GM19239 (cell line): ENCODE results near the gene KLF2.
"Not testable (repeated sequence)": the region's sequence is repeated elsewhere in the genome, so short reads cannot be mapped to it uniquely, and the experiment has no call there.

ENCODE experiments used
- DNase-seq: peaks from one replicate; pipeline ENCODE4 v3.0.0; 2011; ENCODE audit warnings: low spot score; ENCODE audit not compliant: insufficient read length
- FAIRE-seq: peaks from 2 replicates; lab custom pipeline; 2011; peaks lifted over from hg19 to GRCh38; lab: Jason Lieb, UNC

The KLF2 gene

DNA sequence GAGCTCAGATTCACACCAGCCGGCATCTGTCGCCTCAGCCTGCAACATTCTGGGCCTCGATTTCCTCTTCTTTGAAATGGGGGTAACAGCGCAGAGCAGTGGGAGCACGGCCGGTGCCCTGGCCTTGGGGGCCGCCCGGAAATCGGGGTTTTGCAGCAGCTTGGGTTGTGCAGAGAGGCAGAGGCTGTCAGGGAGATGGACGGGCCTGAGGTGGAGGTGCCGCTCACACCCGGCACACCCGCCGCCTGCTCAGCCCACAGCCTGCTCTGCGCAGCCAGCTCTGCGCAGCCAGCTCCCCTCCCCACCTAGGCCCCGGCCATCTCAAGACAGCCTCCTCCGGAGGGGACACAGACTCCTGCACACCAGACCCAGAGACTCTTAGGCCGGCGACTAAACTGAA lies 10.6 kb downstream of the KLF2 start:
- FAIRE-seq (no peak), DNase-seq (no peak)

DNA sequence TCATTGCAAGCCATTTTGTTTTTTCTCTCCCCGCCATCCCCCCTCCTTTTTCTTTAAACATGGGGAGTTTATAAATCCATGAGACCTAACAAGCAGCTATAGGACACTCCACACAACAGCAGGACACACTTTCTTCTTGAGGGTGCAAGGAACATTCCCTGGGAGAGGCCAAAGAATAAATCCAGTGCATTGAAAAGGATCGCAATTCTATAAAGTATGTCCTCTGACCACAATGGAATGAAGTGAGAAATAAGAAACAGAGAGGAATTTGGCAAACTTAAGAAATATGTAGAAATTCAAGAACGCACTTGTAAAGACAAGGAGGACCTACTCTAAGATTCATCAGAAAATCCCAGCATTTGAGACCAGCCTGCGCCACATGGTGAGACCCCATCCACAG lies 11.9 kb downstream of the KLF2 start:
- FAIRE-seq (no peak), DNase-seq (no peak)

DNA sequence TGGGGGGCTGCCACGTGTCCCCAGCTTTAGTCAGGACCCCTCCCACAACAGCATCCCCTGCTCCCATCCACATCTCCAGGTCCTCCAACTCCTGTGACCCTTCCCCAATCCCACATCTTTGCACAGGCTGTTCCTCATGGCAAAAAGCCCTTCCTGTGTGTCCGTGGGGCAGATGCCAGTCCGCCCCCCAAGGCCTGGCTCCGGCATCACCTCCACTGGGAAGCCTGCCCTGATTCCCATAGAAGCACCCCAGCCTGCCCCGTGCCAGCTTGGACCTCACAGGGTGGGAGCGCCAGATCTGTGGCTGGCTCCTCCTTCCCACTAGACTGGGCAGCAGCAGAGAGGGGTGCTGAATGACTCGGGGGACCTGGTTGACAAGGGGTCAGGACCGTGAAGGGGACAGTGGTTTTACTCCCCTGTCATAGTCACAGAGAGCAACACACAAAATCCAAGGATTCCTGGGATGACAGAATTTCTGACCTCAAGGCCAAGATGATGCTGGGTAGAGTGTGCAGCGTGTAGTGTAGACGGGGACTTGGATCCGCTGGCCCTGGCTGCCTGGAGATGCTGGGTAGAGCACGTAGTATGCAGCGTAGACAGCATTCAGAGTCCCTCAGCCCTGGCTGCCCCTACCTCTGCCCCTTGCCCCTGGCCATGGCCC lies 13.3 kb downstream of the KLF2 start:
- no peak for DNase-seq
- FAIRE-seq, result no peak

DNA sequence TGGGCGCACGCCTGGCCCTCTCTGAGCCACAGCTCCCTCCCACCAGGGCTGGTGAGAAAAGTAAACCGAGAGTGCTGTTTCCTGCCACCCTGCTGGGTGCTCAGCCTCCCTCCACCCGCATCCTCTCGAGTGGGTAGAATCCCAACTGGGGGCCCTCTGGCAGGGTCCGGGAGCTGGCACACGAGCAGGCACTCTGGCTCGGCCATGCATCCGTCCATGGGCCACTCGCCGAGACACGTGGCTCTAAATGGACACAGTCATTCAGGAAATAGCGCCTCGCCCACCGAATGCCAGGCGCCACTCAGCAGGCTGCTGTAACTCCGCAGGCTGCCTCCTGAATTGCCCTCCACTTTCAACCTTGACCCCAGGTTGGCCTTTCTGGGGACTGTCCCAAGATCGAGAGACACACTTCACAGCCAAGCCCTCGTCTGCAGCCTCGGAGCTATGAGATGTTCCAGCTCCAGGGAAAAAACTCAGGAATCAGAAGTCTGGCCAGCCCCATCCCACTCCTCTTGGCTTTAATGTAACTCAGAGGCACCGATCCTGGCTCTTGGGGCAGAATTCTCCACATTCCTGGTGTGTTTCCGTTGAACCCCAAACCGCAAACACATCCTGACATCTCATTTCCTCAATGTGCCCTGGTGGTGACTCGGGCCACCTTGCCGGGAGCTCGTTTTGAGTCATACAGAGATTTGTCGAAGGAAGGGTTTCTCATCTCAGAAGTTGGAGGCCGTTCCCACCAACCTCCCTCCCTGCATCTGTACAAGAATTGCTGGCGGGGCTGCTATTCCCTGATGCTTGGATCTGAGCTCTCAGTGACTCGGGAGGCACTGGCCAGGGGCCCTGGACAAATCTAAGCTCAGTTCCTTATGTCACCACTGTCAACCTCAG lies 14.1 kb downstream of the KLF2 start:
- peak; percentile 98 for FAIRE-seq
- DNase-seq, result peak; percentile 69

DNA sequence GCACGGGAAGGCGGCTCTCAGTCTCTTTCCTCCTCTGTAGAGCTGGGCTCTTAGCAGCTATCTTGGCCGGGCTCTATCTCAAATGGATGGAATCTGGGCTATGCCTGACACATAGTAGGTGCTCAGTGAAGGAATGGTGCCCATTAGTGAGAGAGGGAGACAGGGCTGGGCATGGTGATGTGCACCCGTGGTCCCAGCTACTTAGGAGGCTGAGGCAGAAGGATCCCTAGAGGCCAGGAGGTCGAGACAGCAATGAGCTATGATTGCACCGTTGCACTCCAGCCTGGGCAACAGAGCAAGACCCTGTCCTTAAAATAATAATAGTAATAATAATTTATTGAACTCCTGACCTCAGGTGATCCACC lies 14.7 kb downstream of the KLF2 start:
- DNase-seq (no peak), FAIRE-seq (no peak)

DNA sequence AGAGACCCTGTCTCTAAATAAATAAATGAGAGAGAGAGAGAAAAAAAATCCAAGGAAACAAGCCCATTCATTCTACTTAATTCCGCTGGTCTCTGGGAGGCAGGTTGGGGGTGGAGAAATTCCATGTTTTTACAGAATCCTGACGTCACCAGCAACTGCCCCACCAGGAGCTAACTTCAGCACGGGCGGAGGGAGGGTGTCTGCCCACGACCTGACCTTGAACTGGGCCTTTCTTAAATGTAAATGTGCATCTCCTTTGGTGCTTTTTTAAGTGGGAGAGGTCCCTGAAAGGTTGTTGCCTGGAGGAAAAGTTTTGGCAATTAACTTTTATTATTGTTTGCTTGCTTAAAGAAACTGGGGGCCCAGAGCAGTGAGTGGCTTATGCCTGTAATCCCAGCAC lies 15.5 kb downstream of the KLF2 start:
- FAIRE-seq, result no peak
- DNase-seq, result no peak

DNA sequence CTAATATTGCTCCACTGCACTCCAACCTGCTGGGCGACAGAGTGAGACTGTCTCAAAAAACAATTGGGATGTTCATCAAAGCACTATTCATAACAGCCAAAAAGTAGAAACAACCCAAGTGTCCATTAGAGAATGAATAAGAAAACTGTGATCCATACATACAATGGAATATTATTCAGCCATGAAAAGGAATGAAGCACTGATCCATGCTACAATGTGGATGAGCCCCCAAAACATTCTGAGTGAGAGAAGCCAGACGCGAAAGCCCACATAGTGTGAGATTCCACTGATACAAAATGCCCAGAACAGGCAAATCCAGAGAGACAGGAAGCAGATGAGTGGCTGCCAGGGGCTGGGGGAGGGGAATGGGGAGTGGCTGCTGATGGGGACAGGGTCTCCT lies 16.0 kb downstream of the KLF2 start:
- DNase-seq (no peak), FAIRE-seq (no peak)

DNA sequence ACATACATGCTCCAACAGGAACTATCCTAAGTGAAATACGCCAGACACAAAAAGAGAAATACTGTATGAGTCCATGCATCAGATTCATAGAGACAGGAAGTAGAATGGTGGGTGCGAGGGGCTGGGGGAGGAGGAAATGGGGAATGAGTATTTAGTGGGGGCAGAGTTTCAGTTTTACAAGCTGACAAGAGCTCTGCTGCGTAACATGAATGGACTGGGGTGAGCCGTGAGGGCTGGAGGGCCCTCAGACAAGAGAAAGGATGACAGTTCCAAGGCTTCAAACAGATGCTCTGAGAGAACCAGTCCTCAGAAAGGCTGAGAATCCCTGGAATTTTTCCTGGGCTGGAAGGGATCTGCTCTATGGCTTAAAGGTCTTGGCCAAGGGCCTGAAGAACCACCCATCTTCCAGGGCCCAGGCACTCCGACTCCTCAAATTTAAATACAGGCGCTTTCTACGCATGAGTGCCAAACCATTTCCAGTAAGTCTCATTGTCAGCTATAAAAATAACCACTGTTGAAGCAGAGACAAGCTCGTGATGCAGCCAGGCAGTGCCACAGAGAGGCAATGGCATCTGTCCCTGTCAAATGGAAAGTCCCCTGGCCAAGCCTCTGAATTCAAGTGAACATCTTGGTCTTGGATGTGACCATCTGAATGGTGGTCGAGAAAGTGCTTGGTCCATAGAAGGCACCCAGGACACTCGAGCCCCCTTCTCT lies 17.5 kb downstream of the KLF2 start:
- FAIRE-seq, result peak; percentile 97
- DNase-seq, result no peak

DNA sequence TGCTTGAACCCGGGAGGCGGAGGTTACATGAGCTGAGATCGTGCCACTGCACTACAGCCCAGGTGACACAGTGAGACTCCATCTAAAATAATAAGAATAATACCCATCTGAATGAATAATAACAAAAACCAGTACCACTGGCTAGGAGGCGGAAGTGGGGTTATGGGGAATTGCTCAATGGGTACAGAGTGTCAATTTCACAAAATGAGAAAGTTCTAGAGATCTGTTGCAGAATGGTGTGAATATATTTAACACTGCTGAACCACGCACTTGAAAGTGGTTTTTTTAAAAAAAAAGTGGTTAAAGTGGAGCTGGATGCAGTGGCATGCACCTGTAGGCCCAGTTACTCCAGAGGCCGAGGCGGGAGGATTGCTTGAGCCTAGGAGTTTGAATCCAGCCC lies 18.5 kb downstream of the KLF2 start:
- FAIRE-seq (no peak), DNase-seq (no peak)

DNA sequence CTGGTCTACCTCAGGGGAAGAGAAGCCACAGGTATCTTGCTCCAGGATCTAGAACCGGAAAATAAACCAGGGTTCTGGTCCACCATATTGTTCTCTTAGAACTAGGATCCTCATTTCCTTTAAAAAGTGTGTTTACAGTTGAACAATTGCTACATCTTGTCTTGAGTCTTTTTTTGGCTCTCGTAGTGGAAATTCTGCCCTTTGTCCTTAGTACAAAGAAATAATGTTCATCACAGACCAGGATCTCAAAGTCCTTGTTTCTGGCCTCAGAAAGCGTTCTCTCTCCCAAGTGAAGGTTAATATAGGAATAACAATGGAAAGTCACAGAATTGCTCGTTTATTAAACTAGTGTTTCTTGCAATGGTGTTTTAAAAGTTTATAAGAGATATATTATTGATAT lies 20.8 kb downstream of the KLF2 start:
- DNase-seq (no peak), FAIRE-seq (no peak)

DNA sequence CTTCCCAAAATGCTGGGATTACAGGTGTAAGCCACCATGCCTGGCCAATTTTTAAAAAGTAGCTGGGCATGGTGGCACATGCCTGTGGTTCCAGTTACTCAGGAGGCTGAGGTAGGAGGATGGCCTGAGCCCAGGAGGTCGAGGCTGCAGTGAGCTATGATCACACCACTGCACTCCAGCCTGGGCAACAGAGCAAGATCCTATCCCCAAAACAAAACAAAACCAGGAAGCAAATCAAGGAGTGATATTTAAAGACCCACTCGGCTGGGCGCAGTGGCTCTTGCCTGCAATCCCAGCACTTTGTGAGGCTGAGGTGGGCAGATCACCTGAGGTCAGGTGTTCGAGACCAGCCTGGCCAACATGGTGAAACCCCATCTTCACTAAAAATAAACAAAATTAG lies 22.5 kb downstream of the KLF2 start:
- FAIRE-seq, DNase-seq: not testable (repeated sequence)

DNA sequence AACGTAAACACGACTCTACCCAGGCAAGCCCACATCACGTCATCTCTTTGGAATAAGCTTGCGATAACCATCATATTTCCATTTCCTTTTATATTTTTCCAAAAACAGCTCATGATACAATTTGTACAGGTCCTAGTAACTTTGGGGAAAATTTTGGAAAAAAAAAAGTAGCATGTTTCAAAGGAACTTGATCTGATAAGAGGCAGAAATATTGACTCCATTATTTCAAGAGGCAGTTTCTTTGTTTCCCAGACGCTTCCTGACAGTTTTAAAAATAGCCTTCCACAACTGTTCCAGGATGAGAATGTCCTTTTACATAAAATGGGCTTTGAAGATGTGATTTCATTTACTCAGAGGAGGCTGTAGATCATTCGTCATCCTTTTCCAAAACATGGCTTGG lies 23.1 kb downstream of the KLF2 start:
- DNase-seq (no peak), FAIRE-seq (no peak)

DNA sequence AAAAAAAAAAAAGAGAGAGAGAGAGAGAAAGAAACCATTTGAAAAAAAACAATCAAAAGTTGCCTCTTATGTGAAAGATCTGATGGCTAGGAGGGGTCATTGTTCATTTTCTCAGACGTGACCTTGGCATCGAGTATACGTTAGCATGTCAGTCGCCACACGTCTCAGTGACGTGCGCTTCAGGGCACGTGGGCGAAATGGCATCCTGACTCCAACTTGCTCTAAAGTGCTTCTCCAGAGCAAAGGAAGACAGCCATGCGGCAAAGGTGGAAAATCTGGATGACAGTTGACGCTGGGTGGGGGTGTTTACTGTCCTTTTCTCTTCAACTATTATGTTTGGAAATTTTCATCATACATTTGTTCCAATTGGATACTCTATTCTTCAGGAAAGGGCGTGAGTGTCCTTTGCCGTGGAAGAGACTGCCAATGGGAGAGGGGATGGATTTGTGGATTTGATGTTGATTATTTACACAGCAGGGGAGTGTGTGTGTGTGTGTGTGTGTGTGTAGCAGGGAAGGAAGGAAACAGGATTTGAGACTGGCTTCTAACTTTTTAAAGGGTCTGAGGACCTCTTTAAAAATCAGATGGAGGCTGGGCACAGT lies 25.0 kb downstream of the KLF2 start:
- DNase-seq, result no peak
- FAIRE-seq, result no peak

DNA sequence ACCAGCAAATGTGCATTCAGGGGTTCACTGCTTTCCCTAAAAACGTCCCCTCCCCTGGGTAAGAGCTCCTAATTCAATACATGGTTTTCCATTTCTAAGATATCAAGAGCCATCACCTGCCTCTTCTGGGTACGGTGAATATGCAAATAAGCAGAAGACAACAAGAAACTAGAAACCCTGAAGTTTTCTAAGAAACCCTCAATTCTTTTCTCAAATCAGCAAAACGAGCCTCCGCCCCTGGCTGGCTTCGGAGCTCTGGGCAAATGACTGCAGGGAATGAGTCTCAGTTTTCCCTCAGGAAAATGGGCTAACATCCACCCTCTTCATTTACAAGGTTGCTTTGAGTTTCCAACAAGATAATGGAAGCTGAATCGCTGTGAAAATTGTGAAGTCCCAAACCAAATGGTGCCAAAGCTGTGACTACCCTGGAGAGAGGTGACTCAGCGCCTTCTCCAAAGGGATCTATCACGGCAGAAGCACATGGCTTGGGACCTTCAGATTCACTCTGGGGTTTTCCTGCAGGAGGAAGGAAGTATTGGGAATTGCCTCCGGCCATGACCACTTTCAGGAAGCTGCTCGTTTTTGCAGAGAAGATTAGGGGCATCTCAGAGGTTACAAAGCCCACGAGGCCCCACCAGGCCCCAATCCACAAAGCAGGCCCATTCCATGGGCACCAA lies 26.6 kb downstream of the KLF2 start:
- no peak for DNase-seq
- peak; percentile 69 for FAIRE-seq

DNA sequence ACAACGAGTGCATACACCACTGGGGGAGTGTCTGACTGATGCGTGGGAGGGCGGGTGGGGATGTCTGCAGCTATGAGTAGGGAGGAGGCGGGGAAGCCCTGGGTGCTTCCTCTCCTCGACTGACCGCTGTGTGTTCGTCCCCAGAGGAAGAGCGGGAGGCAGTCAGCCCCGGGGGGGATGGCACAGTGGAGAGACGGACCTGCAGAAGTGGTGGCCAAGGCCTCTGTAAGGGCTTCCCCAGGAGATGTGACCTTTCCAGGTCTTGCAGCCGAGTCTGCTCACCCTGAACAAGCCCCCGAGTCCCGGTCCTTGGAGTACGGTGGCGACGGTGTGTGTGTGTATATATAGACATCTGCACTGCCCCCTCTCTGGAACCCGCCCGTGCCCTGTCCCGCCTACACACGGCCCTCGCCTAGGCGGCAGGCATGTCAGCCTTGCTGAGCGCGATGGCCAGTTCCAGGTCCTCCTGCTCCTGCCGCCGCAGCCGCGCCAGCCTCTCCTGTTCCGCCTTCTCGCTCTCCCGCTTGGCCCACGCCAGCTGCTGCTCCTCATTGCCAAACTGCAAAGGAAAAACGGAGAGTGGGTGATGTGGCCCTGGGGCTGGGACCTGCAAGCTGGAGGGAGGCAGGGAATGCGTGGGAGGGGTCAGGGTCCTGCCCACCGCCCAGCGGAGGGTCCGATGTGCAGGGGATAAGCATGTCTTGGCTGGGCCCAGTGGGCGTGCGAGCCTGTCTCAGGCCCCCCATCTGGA lies 30.8 kb downstream of the KLF2 start:
- FAIRE-seq, result no peak

DNA sequence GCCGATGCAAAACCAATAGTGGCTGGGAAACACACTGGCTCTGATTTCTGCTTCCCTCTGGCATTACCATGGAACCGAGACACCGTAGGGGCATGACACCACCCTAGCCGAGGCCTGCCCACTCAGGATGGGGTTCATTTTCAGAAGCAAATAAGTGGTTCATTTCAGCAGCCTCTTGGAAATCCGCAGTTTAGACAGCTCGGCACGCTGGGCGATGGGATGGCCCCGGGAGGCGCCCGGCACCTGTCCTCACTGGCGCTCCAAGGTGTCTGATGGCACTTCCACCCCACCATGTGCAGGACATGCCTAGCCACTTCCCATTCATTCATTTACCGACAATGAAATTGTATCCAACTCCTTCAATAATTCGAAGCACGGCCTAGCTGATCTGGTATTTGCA lies 33.8 kb downstream of the KLF2 start:
- no peak for FAIRE-seq
- DNase-seq, result no peak

More for the DNA sequence above, 30.8 kb downstream of the KLF2 start:
- no peak for DNase-seq

DNA sequence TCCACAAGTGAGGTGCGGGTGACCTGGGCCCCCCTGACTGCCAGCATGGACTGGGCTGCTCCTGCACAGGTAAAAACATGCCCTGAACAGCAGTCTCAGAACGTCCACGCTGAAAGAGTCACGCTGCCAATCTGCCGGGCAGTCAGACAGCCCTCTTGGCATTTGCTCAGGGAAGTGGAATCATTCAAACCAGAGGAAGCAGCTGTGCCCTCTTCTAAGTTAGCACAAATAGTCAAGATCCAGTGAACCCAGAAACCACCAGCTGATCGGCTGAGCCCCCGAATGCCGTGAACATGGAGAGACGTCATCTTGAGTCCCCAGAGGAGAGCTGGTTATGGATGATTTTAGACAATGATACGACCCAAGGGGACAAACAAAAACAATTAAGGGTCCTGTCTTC lies 34.4 kb downstream of the KLF2 start:
- FAIRE-seq, result no peak
- no peak for DNase-seq

DNA sequence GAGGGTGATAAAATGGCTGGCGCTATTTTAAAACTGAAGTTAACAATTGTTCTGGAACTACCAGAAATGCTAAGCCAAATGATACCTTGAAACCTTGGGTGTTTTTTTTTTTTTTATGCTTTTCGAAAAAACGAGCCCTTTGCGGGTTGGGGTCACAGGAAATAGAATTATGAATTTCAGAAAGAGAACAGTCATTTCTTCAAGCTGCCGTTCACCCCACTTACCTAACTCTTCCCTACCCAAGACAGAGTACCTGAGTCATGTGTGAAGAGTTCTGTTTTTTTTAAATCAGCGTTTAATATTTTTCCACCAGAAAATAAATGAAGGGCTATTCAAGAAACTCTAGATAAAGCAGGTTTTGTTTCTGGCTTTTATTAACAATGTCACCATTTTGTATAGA lies 35.3 kb downstream of the KLF2 start:
- FAIRE-seq, result no peak
- DNase-seq, result no peak

DNA sequence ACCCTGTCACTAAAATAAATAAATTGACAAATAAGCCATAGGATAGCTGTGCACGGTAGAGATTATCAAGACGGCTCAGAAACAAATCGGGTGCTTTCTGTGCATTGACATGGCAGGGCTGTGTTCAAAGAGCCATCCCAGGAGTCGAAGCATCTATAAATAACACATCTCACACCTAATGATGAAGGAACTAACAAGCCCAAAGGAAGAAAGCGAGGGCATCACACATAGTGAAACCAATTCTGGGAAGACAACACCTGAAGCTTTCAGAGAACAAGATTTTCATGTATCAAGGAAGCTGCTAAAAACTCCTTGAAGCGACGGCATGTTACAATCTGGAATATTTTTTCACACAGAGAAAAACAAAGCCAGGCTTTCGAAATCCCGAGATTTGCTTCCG lies 36.1 kb downstream of the KLF2 start:
- FAIRE-seq, result no peak
- no peak for DNase-seq

DNA sequence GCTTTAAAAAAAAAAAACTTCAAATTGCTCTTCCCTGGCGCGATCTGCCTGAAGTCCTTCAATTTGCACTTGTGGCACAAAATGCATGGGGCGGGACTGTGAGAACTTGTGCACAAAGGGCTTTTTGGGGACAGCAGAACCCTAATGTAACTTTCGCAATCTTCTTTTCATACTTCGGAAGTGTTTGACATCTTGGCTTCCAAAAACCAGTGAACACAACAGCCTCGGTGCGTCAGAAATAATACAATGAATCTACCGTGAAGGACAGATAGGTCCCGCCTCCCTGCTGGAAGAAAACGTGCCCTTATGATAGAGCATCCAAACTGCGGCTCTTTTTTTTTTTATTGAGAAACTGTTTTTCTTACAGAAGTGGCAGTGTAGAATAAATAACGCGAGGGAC lies 36.6 kb downstream of the KLF2 start:
- FAIRE-seq, result no peak
- DNase-seq, result no peak
